GM10266 (cell line): Measurements from ENCODE around the gene TLNRD1.

Experiments used
- DNase-seq: peaks from one replicate; pipeline ENCODE4 v3.0.0; 2012; ENCODE audit errors: extremely low spot score
- CTCF ChIP-seq: IDR thresholded peaks from 2 replicates; pipeline ENCODE4 v1.5.1; 2012; ENCODE audit warnings: mild to moderate bottlenecking, low read depth; ENCODE audit not compliant: control insufficient read depth, insufficient read depth; ENCODE audit errors: missing control alignments

Gene TLNRD1

DNA sequence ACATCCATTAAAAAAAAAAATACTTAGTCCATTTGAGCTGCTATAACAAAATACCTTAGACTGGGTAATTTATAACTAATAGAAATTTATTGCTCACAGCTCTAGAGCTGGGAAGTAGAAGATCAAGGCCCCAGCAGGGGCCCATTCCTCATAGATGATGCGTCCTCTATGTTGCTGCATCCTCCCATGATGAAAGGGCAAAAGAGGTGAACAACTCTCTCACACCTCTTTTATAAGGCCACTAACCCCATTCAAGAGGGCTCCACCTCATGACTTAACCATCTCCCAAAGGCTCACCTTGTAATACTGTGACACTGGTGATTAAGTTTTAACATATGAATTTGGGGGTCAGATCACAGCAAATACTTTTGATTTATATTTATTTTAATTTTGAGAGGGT, 3.0 kb upstream of the TLNRD1 start:
- TF ChIP-seq CTCF, result no peak
- no peak for DNase-seq

- no peak for TF ChIP-seq CTCF
- DNase-seq, result no peak
Observed at GRCh38 chr15:80998251-80998650, 2.5 kb upstream of the TLNRD1 start.

DNA sequence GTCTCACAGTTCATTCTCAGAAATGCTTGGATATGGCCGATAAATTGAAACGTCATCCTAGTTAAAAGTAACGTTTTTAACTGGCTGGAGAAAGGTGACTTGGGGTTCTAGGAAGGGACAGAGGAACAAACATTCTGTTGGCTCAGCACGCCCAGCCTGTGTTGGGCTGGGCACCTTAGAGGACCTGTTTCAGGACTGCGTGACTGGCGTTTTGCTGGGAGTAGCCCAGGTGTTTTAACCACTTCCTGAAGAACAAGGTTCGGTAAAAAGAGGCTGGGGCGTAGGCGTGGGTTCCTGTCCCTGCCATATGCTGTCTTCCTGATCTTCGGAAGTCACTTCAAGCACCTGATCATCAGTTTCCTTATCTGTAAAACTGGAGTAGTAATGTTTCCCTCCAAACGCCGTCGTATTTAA, 1.1 kb upstream of the TLNRD1 start:
- no peak for TF ChIP-seq CTCF
- no peak for DNase-seq

GRCh38 chr15:81000144-81000623, 539 bp upstream of the TLNRD1 start:
- TF ChIP-seq CTCF, result no peak
- DNase-seq, result no peak

DNA sequence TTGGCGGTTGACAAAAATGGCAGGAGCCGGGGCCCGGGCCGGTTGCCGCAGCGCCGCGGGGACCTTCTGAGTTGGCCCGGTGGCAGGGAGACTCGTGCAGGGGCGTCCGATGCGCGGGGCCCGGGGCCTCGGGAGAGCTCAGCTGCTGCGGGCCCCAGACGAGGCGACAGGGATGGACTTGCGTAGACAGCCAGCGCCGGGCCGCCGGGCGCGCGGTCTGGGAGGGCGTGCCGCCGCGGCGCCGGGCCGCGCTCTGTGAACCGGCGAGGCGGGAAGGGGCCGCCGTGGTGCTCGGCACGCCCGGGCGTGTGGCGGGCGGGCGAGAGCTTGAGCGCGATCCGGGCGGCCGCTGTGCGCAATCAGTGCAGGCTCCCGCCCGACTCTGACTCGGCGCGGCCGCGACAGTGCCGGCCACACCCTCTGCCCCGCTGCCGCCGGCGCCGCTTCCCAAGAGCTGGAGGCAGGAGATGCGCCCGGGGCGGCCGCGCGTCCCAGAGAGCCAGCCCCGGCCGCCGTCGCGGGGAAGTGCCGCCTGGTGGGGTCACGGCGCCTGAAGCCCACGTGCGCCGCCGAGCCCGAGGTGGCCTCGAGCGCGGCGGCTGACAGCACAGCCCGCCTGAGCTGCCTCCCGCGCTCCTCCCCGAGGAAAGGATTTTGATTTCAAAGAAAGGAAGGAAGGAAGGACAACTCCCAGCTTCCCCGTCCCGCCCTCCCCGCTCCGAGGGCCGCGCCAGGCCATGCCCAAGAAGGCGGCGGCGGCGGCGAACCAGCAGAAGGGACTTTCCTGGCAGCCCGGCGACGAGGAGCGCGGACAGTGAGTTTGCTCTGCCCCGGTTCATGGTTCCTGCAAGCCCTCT, 657 bp downstream of the TLNRD1 start:
- DNase-seq, result peak; percentile 83
- no peak for TF ChIP-seq CTCF

GRCh38 chr15:81002009-81002330, 1.2 kb downstream of the TLNRD1 start:
- TF ChIP-seq CTCF, result no peak
- DNase-seq, result no peak

DNA sequence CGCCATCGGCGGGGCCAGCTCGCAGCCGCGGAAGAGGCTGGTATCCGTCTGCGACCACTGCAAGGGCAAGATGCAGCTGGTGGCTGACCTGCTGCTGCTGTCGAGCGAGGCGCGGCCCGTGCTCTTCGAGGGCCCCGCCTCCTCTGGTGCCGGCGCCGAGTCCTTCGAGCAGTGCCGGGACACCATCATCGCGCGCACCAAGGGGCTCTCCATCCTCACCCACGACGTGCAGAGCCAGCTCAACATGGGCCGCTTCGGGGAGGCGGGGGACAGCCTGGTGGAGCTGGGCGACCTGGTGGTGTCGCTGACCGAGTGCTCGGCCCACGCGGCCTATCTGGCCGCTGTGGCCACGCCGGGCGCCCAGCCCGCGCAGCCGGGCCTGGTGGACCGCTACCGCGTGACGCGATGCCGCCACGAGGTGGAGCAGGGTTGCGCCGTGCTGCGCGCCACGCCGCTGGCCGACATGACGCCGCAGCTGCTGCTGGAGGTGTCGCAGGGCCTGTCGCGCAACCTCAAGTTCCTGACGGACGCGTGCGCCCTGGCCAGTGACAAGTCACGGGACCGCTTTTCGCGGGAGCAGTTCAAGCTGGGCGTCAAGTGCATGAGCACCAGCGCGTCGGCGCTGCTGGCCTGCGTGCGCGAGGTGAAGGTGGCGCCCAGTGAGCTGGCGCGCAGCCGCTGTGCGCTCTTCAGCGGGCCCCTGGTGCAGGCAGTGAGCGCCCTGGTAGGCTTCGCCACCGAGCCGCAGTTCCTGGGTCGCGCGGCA, 1.8 kb downstream of the TLNRD1 start:
- no peak for TF ChIP-seq CTCF
- no peak for DNase-seq
